Vagina (tissue), 2 donors: ENCODE data around the gene SETD1B. TPM values are rescaled to one million over a fixed set of nuclear protein-coding genes. Genes with fewer than 3 reads are reported as not detected.
"Not testable (repeated sequence)": the region's sequence is repeated elsewhere in the genome, so short reads cannot be mapped to it uniquely, and the experiment has no call there.

Experiments used
- DNase-seq, 2 donors: peaks; one replicate each; pipeline ENCODE4 v3.0.0-alpha.2; 2017; ENCODE audit errors: extremely low spot score in 2 of 2
- H3K27ac ChIP-seq: fragments of 200-600 bp; sonication (generic); one replicate; pipeline ENCODE4 v1.5.1; 2019
- H3K27me3 ChIP-seq: fragments of 200-600 bp; sonication (generic); one replicate; pipeline ENCODE4 v1.5.1; 2019
- H3K36me3 ChIP-seq, 2 donors: fragments of 200-600 bp; sonication (generic); one replicate each; pipeline ENCODE4 v1.5.1; 2017 to 2019
- H3K4me1 ChIP-seq: fragments of 200-600 bp; sonication (generic); one replicate; pipeline ENCODE4 v1.5.1; 2019
- H3K4me3 ChIP-seq, 2 donors: fragments of 200-600 bp; sonication (generic); 1 replicate in 1 of 2; 2 replicates in 1 of 2; pipeline ENCODE4 v1.5.1; 2016 to 2019
- H3K9me3 ChIP-seq: fragments of 200-600 bp; sonication (generic); one replicate; pipeline ENCODE4 v1.5.1; 2019
- CTCF ChIP-seq, 3 experiments: fragments of 450-650 bp in 2 of 3; fragments of 200-600 bp in 1 of 3; sonication (generic) in 1 of 3; IDR thresholded peaks; one replicate each; pipeline ENCODE4 v1.5.1; 2017 to 2019; ENCODE audit warnings: antibody characterized with exemption in 3 of 3, mild to moderate bottlenecking in 2 of 3, moderate library complexity in 2 of 3
- POLR2A ChIP-seq, 2 donors: fragments of 450-650 bp; IDR thresholded peaks; one replicate each; pipeline ENCODE4 v1.6.1; 2017; ENCODE audit warnings: antibody characterized with exemption in 2 of 2, mild to moderate bottlenecking in 2 of 2, moderate library complexity in 2 of 2
- POLR2AphosphoS5 ChIP-seq, 2 donors: sonication (generic); formaldehyde crosslinking; IDR thresholded peaks; one replicate each; pipeline ENCODE4 v1.9.0; 2017; ENCODE audit warnings: antibody characterized with exemption in 2 of 2, mild to moderate bottlenecking in 2 of 2, low read depth in 1 of 2; ENCODE audit not compliant: insufficient read depth in 1 of 2
- intact Hi-C: fragments of 100-400 bp; cut with DNase I; formaldehyde crosslinking; loops from one replicate; pipeline ENCODE4 v1.15.1; 2023
- total RNA-seq: library from RNA; depleted of rRNA; stranded (reverse); fragments of >200 nt; gene quantifications from one replicate; pipeline ENCODE4 v1.2.3, GENCODE V29; 2016

SETD1B gene
- total RNA-seq, 1 donor from 2014 or later, result 10.6 TPM

GRCh38 chr12:121849211-121849610 lies 45.4 kb downstream of the SETD1B start:
- intact Hi-C loops, result no loop called here
- no peaks in the 10 kb centered on the region for H3K4me1 ChIP-seq
- no peaks in the 10 kb centered on the region for H3K9me3 ChIP-seq
- no peak overlapping the region for H3K27ac ChIP-seq
- no peak for TF ChIP-seq POLR2A (IDR thresholded peaks at IDR 0.05)
- no peak for TF ChIP-seq CTCF (IDR thresholded peaks at IDR 0.05)
- TF ChIP-seq POLR2AphosphoS5 (IDR thresholded peaks at IDR 0.05; ENCODE audit: insufficient read depth in 1 of 2, low read depth in 1 of 2), result no peak
- no peaks in the 10 kb centered on the region for H3K27me3 ChIP-seq
- H3K4me3 ChIP-seq, result no peak overlapping the region
- no peaks in the 10 kb centered on the region for H3K36me3 ChIP-seq
- DNase-seq, result no peak

- DNase-seq, result no peak
- Histone ChIP-seq H3K27me3 (no peaks in the 10 kb centered on the region), H3K4me3 (no peak overlapping the region), H3K9me3 (no peaks in the 10 kb centered on the region), H3K4me1 (no peaks in the 10 kb centered on the region), H3K36me3 (no peaks in the 10 kb centered on the region), H3K27ac (no peak overlapping the region)
- TF ChIP-seq POLR2AphosphoS5 (IDR thresholded peaks at IDR 0.05; ENCODE audit: insufficient read depth in 1 of 2, low read depth in 1 of 2) (no peak), POLR2A (IDR thresholded peaks at IDR 0.05) (no peak), CTCF (IDR thresholded peaks at IDR 0.05) (no peak)
- intact Hi-C loops, result no loop called here
Observed at GRCh38 chr12:121849665-121850064, 45.9 kb downstream of the SETD1B start.

GRCh38 chr12:121852392-121852791 lies 48.6 kb downstream of the SETD1B start:
- H3K4me3 ChIP-seq, H3K27me3 ChIP-seq, H3K9me3 ChIP-seq, H3K36me3 ChIP-seq, DNase-seq, intact Hi-C loops, H3K27ac ChIP-seq, H3K4me1 ChIP-seq: not testable (repeated sequence)

GRCh38 chr12:121857322-121858246 lies 53.8 kb downstream of the SETD1B start:
- Histone ChIP-seq H3K27me3 (no peaks in the 10 kb centered on the region), H3K36me3 (no peaks in the 10 kb centered on the region), H3K9me3 (no peaks in the 10 kb centered on the region), H3K27ac (peak overlapping the region; percentile 95), H3K4me1 (peaks cover 32% of the 10 kb centered on the region), H3K4me3 (no peak overlapping the region)
- intact Hi-C loops, result loop anchor here (2.0 kb wide), 1 partner anchor 31 kb away; the partner anchor contains the start of gene PSMD9
- TF ChIP-seq CTCF (IDR thresholded peaks at IDR 0.05) (no peak), POLR2A (IDR thresholded peaks at IDR 0.05) (no peak), POLR2AphosphoS5 (IDR thresholded peaks at IDR 0.05; ENCODE audit: insufficient read depth in 1 of 2, low read depth in 1 of 2) (no peak)
- no peak for DNase-seq

- no peaks in the 10 kb centered on the region for H3K36me3 ChIP-seq
Observed at GRCh38 chr12:121858318-121858661, 54.5 kb downstream of the SETD1B start.

More at GRCh38 chr12:121858318-121858661, 54.5 kb downstream of the SETD1B start:
- Histone ChIP-seq H3K9me3 (no peaks in the 10 kb centered on the region), H3K27me3 (no peaks in the 10 kb centered on the region), H3K4me3 (no peak overlapping the region), H3K27ac (peak overlapping the region; percentile 95), H3K4me1 (peaks cover 32% of the 10 kb centered on the region)
- DNase-seq, result no peak
- intact Hi-C loops, result loop anchor here (2.0 kb wide), 1 partner anchor 31 kb away; the partner anchor contains the start of gene PSMD9
- TF ChIP-seq POLR2A (IDR thresholded peaks at IDR 0.05), result no peak
- TF ChIP-seq POLR2AphosphoS5 (IDR thresholded peaks at IDR 0.05; ENCODE audit: insufficient read depth in 1 of 2, low read depth in 1 of 2), result no peak
- TF ChIP-seq CTCF (IDR thresholded peaks at IDR 0.05), result no peak
